M059J (cell line): Measurements from ENCODE around the gene TNS3. TPM values are rescaled to one million over a fixed set of nuclear protein-coding genes. Genes with fewer than 3 reads are reported as not detected.
A peak's percentile ranks its signal among the peaks of the same experiment; 100 is the strongest.

Experiments
- DNase-seq: peaks from one replicate; pipeline ENCODE4 v3.0.0-alpha.2; 2012; ENCODE audit warnings: low read depth
- total RNA-seq: library from RNA; depleted of rRNA; stranded (reverse); fragments of >200 nt; shearing (Covaris generic); gene quantifications from 2 replicates; pipeline ENCODE4 v1.2.3, GENCODE V29; 2014

TNS3 gene
- total RNA-seq, 1 experiment from 2014 or later, result 115 TPM

GRCh38 chr7:47507522-47507921, 74.4 kb downstream of the TNS3 start:
- DNase-seq, result no peak

DNA sequence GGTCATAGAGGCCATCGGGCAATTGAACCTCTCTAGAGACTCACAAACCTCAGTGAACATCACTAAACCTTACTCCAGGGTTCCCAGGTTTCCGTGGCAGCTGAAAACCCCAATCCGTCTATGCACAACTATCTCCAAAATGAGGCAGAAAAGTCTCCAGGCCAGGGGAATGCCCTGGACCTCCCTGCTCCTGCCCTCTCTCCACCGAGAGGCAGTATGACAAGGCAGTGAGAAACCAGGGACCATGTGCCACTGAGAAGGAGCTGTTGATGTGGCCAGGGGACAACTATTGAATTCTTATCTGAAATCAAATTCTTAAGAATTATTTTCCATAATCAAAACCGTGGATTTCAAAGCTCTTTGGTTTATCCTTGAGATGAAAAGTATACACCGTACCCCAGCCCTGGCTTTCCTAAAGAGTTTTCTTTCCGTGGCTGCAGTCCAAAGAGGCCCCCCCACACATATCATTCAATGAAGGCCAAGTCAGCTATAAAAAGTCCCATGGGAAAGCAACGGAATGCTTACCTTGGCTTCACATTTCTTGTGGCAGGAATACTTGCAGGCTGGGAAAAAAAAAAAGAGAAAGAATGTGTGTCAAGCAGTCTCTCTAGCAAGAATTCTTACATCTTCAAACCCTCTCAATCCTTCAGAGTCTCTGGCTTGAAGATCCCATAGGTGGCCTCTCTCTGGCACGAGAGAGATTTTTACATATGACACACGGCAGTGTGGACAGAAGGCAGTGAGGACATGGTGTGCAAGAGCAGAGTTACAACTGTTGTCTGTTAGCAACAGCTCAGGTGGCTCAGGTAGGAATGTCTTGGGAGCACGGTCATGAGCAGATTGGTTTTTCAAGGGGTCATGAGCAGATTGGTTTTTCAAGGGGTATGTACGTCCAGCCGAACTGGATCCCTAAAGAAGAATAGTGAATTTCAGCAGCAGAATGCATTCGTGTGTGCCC, 75.2 kb downstream of the TNS3 start:
- DNase-seq, result no peak

DNA sequence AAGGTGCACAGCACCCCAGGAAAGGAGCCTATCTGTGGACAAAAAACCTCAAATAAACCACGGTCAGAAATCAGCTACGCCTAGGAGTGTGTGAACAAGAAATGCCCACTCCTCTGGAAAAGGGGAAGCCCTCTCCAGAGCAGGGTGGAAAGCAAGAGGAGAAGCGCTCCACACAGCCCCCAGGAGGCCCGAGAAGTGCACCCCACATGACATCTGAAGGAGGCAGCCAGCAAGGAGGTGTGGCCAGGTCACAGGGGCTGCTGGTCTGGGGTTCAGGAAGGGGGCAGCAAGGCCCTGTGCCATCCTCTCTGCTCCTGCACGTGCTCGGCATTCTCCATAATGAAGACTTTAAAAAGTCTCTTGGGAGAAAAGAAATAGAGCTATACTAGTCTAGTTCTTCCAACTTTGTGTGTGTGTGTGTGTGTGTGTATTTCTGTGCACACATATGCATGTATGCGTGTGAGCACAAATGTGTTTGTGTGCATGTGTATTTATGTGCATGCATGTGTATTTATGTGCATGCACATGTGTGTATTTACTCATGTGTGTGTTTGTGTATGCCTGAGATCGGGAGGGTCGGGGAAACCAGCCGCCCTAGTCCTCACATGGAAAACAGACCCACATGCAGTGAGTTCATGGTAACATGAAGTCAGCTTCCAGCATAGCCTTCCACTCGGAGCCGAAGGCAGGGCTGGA, 76.5 kb downstream of the TNS3 start:
- DNase-seq, result no peak

DNA sequence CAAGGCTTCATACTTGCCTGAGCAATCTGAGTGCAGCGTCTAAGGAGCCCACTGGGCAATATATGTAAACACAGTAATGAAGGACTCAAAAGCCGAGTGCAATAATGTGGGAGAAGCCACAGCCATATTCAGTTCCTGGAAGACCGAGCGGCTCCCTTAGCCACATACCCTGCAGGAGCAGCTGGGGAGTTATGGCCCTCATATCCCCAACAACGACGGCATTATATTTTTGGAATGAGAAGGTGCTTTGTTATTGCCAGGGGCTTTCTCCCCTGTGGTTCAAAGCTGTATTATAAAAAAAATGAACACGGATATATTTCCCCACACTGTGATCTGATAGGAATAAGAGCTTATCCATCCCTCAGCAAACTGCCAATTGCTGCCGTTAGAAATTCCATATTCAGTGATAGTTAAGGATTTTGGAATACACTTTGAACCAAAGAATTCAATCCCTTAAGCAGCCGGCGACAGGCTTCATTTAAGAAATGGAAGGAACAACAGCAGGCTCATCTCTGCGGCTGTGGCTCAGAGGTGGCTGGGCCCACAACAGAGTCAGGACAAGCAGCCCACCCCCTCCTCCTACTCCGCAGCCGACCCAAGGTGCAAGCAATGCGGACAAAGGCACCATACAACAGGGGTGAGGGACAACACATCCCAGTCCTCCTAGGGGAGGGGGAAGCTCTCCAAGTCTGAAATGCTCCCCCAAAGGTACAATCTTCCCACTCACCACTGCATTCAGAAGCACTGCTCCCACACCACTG, 77.2 kb downstream of the TNS3 start:
- DNase-seq, result no peak

DNA sequence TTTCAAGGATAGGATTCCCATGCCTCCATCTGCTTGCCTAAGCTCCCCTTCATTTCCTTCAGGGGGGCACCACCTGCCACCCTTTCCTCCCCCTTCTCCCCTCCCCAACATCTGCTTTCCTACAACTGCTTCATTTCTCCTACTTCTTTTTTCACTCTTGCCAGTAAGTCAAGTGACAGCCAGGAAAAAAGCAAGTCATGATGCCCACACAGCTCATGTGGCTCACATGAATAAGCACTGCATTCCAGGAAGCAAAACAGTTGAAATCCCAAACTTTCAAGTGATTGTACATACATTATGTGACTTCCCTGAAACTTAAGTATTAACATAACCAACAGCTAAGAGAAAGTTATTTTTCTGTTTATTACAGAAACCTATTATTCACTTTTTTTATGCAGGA, 78.6 kb downstream of the TNS3 start:
- peak; percentile 31 for DNase-seq

- no peak for DNase-seq
These were observed 79.6 kb downstream of the TNS3 start for GRCh38 chr7:47502240-47502877.

GRCh38 chr7:47501406-47501805, 80.5 kb downstream of the TNS3 start:
- peak; percentile 50 for DNase-seq

DNA sequence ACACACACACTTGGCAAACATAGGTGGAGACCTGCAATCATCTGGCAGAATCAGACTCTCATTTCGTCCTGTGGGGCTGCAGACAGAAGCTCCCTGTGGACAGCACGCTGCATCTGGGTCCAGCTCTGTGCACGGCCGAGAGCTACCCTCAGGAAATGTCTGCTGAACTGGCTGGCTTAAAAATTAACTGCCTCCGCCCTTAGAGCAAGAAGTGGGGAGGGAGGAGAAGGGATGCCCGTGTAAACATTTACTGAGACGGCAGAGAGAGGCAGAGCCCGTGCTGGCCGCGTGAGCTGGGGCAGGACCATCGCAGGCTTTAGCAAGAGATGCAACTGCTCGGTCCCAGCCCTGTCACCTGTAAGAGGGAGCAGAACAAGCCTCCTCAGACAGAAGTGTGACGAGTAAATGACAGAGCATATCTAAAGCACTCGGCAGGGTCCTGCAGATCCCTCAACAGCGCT, 81.8 kb downstream of the TNS3 start:
- no peak for DNase-seq

DNA sequence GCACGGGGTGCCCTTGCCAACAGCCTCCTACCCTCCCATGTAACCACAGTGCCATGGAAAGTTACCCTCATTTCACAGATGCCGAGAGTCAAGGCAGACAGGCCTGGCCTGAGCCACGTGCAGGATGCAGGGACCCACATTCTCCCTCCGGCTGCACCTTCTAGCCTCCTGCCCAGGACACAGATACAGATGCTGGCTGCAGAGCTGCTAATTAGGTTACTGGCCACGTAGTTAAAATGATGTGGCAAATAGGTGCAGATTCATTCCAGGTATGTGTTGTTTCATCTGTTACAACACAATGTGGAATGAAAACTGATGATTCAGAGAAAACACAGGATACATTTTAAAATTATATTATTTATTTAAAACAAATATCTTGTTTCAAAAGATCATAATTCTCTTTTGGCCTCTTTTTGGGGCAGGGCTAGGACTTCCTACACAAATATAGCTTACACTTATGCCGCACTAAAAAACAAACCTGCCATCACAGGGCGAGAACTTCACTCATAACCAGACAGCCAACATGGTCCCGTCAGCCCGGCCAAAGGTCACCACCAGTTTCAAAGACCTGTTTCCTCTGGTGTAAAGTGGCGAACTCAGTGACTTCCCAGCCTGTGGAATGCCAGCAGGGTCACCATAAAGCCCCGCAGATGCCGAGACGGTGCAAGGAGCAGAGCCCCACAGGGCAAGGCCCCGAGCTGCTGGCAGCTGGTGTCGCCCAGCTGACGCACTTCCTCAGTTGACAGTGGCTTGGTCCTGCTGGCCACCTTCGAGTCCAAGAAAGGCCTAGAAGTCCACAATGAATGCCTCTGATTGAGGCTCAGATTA, 83.5 kb downstream of the TNS3 start:
- no peak for DNase-seq

- no peak for DNase-seq
These were observed 84.4 kb downstream of the TNS3 start for GRCh38 chr7:47497367-47498096.

GRCh38 chr7:47496666-47497065, 85.2 kb downstream of the TNS3 start:
- no peak for DNase-seq

DNA sequence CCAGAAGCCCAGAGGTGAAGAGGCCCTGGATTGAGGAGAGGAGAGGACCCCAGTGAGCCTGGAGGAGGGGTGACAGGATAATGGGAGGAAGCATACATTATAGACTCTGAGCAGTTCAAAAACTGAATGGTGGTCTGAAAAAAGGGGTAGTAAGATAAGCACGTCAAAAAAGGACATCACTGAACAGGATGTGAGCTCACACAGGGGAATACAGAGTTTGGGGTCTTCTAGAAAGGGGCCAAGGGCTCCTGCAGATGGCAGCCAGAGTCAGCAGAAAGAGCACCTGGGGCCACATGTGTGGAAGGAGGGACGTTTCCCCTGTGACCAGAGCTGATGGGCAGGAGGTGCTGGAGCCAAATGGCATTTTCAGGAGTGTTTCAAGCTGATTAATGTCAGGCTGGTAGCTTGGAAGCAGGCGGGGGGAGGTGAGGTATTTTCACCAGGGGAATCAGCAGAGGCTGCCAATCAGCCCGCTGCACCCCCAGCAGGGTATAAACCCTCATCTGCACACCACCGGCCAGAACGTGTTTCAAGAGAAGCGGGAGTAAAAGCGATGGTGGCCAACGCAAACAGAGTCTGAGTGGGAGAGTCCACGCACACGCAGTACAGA, 85.8 kb downstream of the TNS3 start:
- DNase-seq, result no peak

- peak; percentile 70 for DNase-seq
These were observed 87.7 kb downstream of the TNS3 start for GRCh38 chr7:47493976-47494911.

DNA sequence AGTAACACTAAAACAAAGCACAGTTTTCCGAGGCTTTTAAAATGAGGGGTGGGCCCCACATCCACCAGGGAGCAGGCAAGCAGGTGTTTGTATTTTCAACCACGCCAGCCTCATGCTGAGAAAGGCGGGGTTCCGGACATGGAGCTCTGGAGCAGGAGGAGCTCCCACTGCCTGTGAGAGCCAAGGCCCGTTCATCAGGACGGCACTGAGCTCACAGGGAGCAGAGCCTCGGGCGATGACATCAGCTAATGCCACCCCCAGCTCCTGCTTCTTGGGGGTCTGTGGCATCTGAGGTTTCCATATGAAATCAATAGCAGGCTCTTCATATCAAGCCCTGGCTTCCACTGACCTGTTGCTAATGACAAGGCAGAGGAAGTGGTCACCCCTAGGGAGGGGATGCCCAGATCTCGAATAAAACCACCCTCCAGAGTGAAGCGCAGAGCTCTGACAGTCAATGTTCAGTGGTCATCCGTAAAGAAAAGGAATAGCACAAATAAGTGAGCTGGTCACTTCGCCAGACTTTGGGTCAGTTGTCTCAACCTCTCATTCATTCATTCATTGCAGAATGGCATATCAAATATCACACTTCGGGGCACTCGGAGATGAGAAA, 89.1 kb downstream of the TNS3 start:
- DNase-seq, result no peak

DNA sequence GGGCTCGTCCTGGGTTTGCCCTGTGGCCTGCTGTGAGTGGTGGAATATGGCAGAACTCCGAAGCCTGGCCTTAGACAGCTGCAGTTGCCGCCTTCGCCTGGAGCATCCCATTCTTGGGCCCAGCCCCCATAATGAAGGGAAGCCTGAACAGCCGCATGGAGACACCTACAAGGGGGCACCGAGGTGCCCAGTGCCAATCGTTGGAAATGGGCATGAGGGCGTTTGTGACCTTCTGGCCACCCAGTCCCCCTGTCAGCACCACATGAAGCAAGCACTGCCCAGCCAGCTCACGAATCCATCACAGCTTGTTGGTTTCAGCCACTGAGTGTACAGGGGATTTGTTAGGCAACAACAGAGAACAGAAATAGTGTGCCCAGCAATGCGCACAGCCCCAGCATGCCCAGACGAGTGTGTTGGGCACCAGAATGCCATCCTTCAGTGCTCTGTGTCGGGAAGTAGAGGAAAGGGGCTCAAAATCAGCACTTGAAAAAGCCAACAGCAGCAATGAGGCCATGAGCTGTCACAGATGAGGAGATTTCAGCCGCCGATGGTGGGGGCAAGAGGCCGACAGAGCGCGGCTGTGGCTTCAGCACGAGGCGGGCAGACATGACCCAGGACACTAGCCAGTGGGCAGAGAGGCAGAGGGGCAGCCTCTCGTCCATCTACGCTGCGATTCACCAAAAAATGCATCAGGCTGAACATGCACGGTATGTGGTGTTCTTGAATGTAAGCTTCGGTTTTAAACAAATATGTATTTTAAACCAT, 91.2 kb downstream of the TNS3 start:
- no peak for DNase-seq

GRCh38 chr7:47489624-47490023, 92.3 kb downstream of the TNS3 start:
- no peak for DNase-seq

DNA sequence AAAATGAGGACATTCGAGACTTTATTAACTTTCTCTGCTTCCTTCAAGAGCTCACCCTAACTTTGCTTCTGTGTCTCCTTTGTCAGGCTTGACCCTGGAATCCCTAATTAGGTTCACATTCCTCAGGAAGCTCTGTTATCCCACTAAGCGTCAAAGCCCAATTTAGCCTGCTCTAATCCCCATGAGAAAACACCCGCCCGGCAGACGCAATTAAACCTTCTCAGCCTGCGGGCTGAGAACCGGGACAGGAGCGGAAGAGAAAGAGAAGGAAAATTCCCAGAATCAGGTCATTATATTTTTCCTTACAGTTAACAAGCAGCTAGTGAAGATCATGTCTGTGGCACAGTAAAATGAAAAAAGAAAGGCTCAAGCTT, 93.0 kb downstream of the TNS3 start:
- DNase-seq, result no peak
